NCI-H774 (cell line): Measurements from ENCODE around the gene RUNX2.

ENCODE experiments used
- DNase-seq: peaks from one replicate; lab custom pipeline; 2025; lab: John Stamatoyannopoulos, UW

Gene RUNX2

GRCh38 chr6:45415788-45416518, 87.8 kb downstream of the RUNX2 start:
- no peak for DNase-seq

- no peak for DNase-seq
These were observed 88.6 kb downstream of the RUNX2 start for GRCh38 chr6:45416700-45417099.

GRCh38 chr6:45417436-45417835, 89.3 kb downstream of the RUNX2 start:
- DNase-seq = no peak

- peak; percentile 57 for DNase-seq
These were observed 91.5 kb downstream of the RUNX2 start for GRCh38 chr6:45419571-45420082.

- no peak for DNase-seq
These were observed 92.2 kb downstream of the RUNX2 start for GRCh38 chr6:45420083-45420908.

GRCh38 chr6:45420909-45421708, 93.0 kb downstream of the RUNX2 start:
- no peak for DNase-seq

GRCh38 chr6:45421709-45422502, 93.8 kb downstream of the RUNX2 start:
- peak; percentile 52 for DNase-seq

GRCh38 chr6:45422503-45423110, 94.5 kb downstream of the RUNX2 start:
- no peak for DNase-seq

GRCh38 chr6:45423111-45423823, 95.1 kb downstream of the RUNX2 start:
- DNase-seq = no peak

GRCh38 chr6:45423824-45424450, 95.8 kb downstream of the RUNX2 start:
- no peak for DNase-seq

- no peak for DNase-seq
These were observed 96.3 kb downstream of the RUNX2 start for GRCh38 chr6:45424451-45424861.

- no peak for DNase-seq
These were observed 98.1 kb downstream of the RUNX2 start for GRCh38 chr6:45426251-45426650.

- no peak for DNase-seq
These were observed 99.6 kb downstream of the RUNX2 start for GRCh38 chr6:45427726-45428125.

GRCh38 chr6:45428727-45429126, 100.6 kb downstream of the RUNX2 start:
- no peak for DNase-seq

- no peak for DNase-seq
These were observed 102.6 kb downstream of the RUNX2 start for GRCh38 chr6:45430590-45431202.

GRCh38 chr6:45431317-45432065, 103.4 kb downstream of the RUNX2 start:
- no peak for DNase-seq

- DNase-seq = no peak
These were observed 104.8 kb downstream of the RUNX2 start for GRCh38 chr6:45432977-45433376.

- DNase-seq = no peak
These were observed 105.6 kb downstream of the RUNX2 start for GRCh38 chr6:45433533-45434380.
